H1 (cell line): ENCODE results near the gene PRICKLE2. TPM values are rescaled to one million over a fixed set of nuclear protein-coding genes. Genes with fewer than 3 reads are reported as not detected.

Experiments
- CTCF ChIA-PET: fragments of 300-600 bp; sonication (Branson Sonifier 250); formaldehyde crosslinking; loops from one replicate; lab custom pipeline; 2021; ENCODE audit not compliant: partially characterized antibody; lab: Charles Lee
- POLR2A ChIA-PET: fragments of 300-600 bp; sonication (Branson Sonifier 250); formaldehyde crosslinking; loops from one replicate; lab custom pipeline; 2021; ENCODE audit warnings: inconsistent platforms; ENCODE audit not compliant: partially characterized antibody; lab: Charles Lee
- DNase-seq, 2 experiments: peaks; one replicate each; pipeline versions ENCODE4 v3.0.0 to v3.0.0-alpha.2; 2010 to 2022; ENCODE audit warnings: low spot score in 2 of 2, low read depth in 1 of 2, mixed read lengths in 1 of 2
- FAIRE-seq: peaks from 2 replicates; lab custom pipeline; 2011; peaks lifted over from hg19 to GRCh38; lab: Jason Lieb, UNC
- H2AFZ ChIP-seq: 2 replicates; pipeline ENCODE4 v1.8.1; 2012; ENCODE audit warnings: low read length, inconsistent platforms
- H2AK5ac ChIP-seq: 2 replicates; pipeline ENCODE4 v1.6.1; 2013; ENCODE audit warnings: low read depth, low read length
- H2BK120ac ChIP-seq: replicated peaks from 2 replicates; pipeline ENCODE3; 2013; ENCODE audit warnings: low read depth, low read length, inconsistent platforms
- H2BK12ac ChIP-seq: 2 replicates; pipeline ENCODE4 v1.6.1; 2013; ENCODE audit warnings: low read depth, low read length
- H2BK15ac ChIP-seq: 2 replicates; pipeline ENCODE4 v1.6.1; 2013; ENCODE audit warnings: low read length
- H2BK20ac ChIP-seq: 2 replicates; pipeline ENCODE4 v1.6.1; 2013; ENCODE audit warnings: low read length
- H2BK5ac ChIP-seq: 2 replicates; pipeline ENCODE4 v1.6.1; 2013; ENCODE audit warnings: low read depth, low read length
- H3K14ac ChIP-seq: 2 replicates; pipeline ENCODE4 v1.6.1; 2013; ENCODE audit warnings: inconsistent platforms; ENCODE audit not compliant: insufficient read length
- H3K18ac ChIP-seq: 2 replicates; pipeline ENCODE4 v1.6.1; 2013; ENCODE audit warnings: low read length; ENCODE audit errors: extremely low read depth
- H3K23ac ChIP-seq: 2 replicates; pipeline ENCODE4 v1.6.1; 2013; ENCODE audit warnings: inconsistent platforms; ENCODE audit not compliant: insufficient read length
- H3K23me2 ChIP-seq: 2 replicates; pipeline ENCODE4 v1.6.1; 2013; ENCODE audit warnings: low read depth, low read length
- H3K27ac ChIP-seq: 2 replicates; pipeline ENCODE4 v1.6.1; 2011; ENCODE audit warnings: low read depth, low read length, inconsistent platforms
- H3K27me3 ChIP-seq, 4 experiments: replicated peaks in 1 of 4; 1 replicate in 1 of 4; 2 replicates in 3 of 4; pipeline versions ENCODE4 v1.6.1 to v1.8.1; 2011 to 2013; ENCODE audit warnings: low read length in 3 of 4, mild to moderate bottlenecking in 3 of 4, inconsistent platforms in 2 of 4, mixed read lengths in 2 of 4, moderate library complexity in 1 of 4; ENCODE audit not compliant: control insufficient read depth in 3 of 4, insufficient read depth in 3 of 4; ENCODE audit errors: extremely low read depth in 1 of 4
- H3K36me3 ChIP-seq, 4 experiments: 2 replicates each; pipeline versions ENCODE4 v1.6.1 to v1.8.1; 2011 to 2013; ENCODE audit warnings: mild to moderate bottlenecking in 4 of 4, low read length in 3 of 4, moderate library complexity in 2 of 4, control low read depth in 1 of 4, inconsistent platforms in 1 of 4; ENCODE audit not compliant: insufficient read depth in 4 of 4, control insufficient read depth in 2 of 4
- H3K4ac ChIP-seq: replicated peaks from 2 replicates; pipeline ENCODE3; 2013; ENCODE audit warnings: low read length, low read depth, mixed read lengths, inconsistent platforms; ENCODE audit not compliant: insufficient read length
- H3K4me1 ChIP-seq, 4 experiments: replicated peaks in 1 of 4; 1 replicate in 1 of 4; 2 replicates in 3 of 4; pipeline versions ENCODE4 v1.6.1 to v1.8.1; 2011 to 2013; ENCODE audit warnings: low read length in 3 of 4, inconsistent platforms in 2 of 4, mixed read lengths in 1 of 4; ENCODE audit not compliant: insufficient read depth in 4 of 4, control insufficient read depth in 3 of 4
- H3K4me2 ChIP-seq, 2 experiments: 2 replicates each; pipeline versions ENCODE4 v1.6.1 to v1.8.1; 2011 to 2013; ENCODE audit warnings: low read depth in 2 of 2, low read length in 2 of 2, control low read depth in 1 of 2, inconsistent platforms in 1 of 2, mild to moderate bottlenecking in 1 of 2; ENCODE audit not compliant: insufficient read depth in 1 of 2
- H3K4me3 ChIP-seq, 4 experiments: fragments of 200-600, 300-600 bp in 1 of 4; sonication (generic), shearing (Covaris generic), sonication (Bioruptor Twin) in 1 of 4; 2 replicates each; pipeline versions ENCODE4 v1.5.1 to v1.8.1; 2011 to 2016; ENCODE audit warnings: low read length in 4 of 4, low read depth in 3 of 4, control low read depth in 2 of 4, inconsistent platforms in 2 of 4, mild to moderate bottlenecking in 2 of 4, mixed read lengths in 1 of 4, moderate library complexity in 1 of 4; ENCODE audit not compliant: insufficient read depth in 2 of 4; ENCODE audit errors: extremely low read depth in 1 of 4
- H3K56ac ChIP-seq: replicated peaks from 2 replicates; pipeline ENCODE3; 2013; ENCODE audit warnings: low read depth, mild to moderate bottlenecking, mixed read lengths, low read length, inconsistent platforms; ENCODE audit not compliant: insufficient read length
- H3K79me1 ChIP-seq: 2 replicates; pipeline ENCODE4 v1.6.1; 2013; ENCODE audit warnings: low read depth, low read length, control low read depth
- H3K79me2 ChIP-seq, 2 experiments: 2 replicates each; pipeline versions ENCODE4 v1.6.1 to v1.8.1; 2012 to 2013; ENCODE audit warnings: low read length in 2 of 2, mild to moderate bottlenecking in 2 of 2, inconsistent platforms in 1 of 2; ENCODE audit not compliant: insufficient read depth in 2 of 2, control insufficient read depth in 1 of 2
- H3K9ac ChIP-seq, 4 experiments: replicated peaks in 1 of 4; 1 replicate in 1 of 4; 2 replicates in 3 of 4; pipeline versions ENCODE4 v1.6.1 to v1.8.1; 2011 to 2013; ENCODE audit warnings: low read depth in 3 of 4, low read length in 3 of 4, control low read depth in 2 of 4, mild to moderate bottlenecking in 2 of 4, moderate library complexity in 2 of 4, inconsistent platforms in 1 of 4; ENCODE audit errors: extremely low read depth in 1 of 4
- H3K9me3 ChIP-seq, 2 experiments: 2 replicates each; pipeline versions ENCODE4 v1.6.1 to v1.8.1; 2012 to 2013; ENCODE audit warnings: mild to moderate bottlenecking in 2 of 2, moderate library complexity in 2 of 2, control low read depth in 1 of 2, inconsistent platforms in 1 of 2, low read depth in 1 of 2, low read length in 1 of 2, mixed read lengths in 1 of 2; ENCODE audit not compliant: insufficient read depth in 2 of 2
- H4K20me1 ChIP-seq, 2 experiments: replicated peaks in 1 of 2; 2 replicates each; pipeline versions ENCODE3 to v1.8.1; 2011 to 2013; ENCODE audit warnings: inconsistent platforms in 2 of 2, low read length in 2 of 2, mild to moderate bottlenecking in 1 of 2; ENCODE audit not compliant: insufficient read depth in 2 of 2, control insufficient read depth in 1 of 2
- H4K5ac ChIP-seq: 2 replicates; pipeline ENCODE4 v1.6.1; 2013; ENCODE audit warnings: low read length, low read depth, mixed read lengths, inconsistent platforms; ENCODE audit not compliant: insufficient read length
- H4K8ac ChIP-seq: 2 replicates; pipeline ENCODE4 v1.8.0; 2013; ENCODE audit warnings: mild to moderate bottlenecking, moderate library complexity, low read length, inconsistent platforms; ENCODE audit not compliant: insufficient read depth; ENCODE audit errors: extremely low read depth
- H4K91ac ChIP-seq: replicated peaks from 2 replicates; pipeline ENCODE3; 2013; ENCODE audit warnings: low read length, mixed read lengths, inconsistent platforms; ENCODE audit not compliant: insufficient read length
- BRCA1 ChIP-seq: IDR thresholded peaks from 2 replicates; pipeline ENCODE4 v1.6.1; 2012; ENCODE audit warnings: low read depth, low read length, improper control_type of control experiment
- CBX5 ChIP-seq: fragments of 300-800, 300-1000 bp; sonication (generic); IDR thresholded peaks from 2 replicates; pipeline ENCODE4 v1.7.1; 2016; ENCODE audit warnings: antibody characterized with exemption, low read length, low read depth
- CHD1 ChIP-seq: IDR thresholded peaks from 2 replicates; pipeline ENCODE4 v1.6.1; 2012; ENCODE audit warnings: low read depth, low read length, improper control_type of control experiment
- CTBP2 ChIP-seq: IDR thresholded peaks from 2 replicates; pipeline ENCODE4 v1.7.0; 2011; ENCODE audit warnings: borderline replicate concordance, mild to moderate bottlenecking, moderate library complexity, mixed read lengths, low read length; ENCODE audit not compliant: insufficient read depth, insufficient read length
- EP300 ChIP-seq, 2 experiments: IDR thresholded peaks; 1 replicate in 1 of 2; 2 replicates in 1 of 2; pipeline ENCODE4 v1.6.1; 2011 to 2012; ENCODE audit warnings: low read depth in 2 of 2, low read length in 2 of 2, mild to moderate bottlenecking in 2 of 2, borderline replicate concordance in 1 of 2, inconsistent platforms in 1 of 2, moderate library complexity in 1 of 2
- RBBP5 ChIP-seq: IDR thresholded peaks from 2 replicates; pipeline ENCODE4 v1.7.1; 2012; ENCODE audit warnings: low read depth, mild to moderate bottlenecking, inconsistent platforms, low read length, moderate library complexity, borderline replicate concordance
- polyA plus RNA-seq, 7 experiments: library from polyadenylated mRNA; depleted of rRNA in 3 of 7; stranded (reverse) in 5 of 7; unstranded in 2 of 7; fragments of >200 nt in 5 of 7; fragments of 200-250 nt in 2 of 7; gene quantifications; 1 replicate in 5 of 7; 2 replicates in 1 of 7; 4 replicates in 1 of 7; pipeline versions ENCODE4 v1.2.1 to v1.2.3, GENCODE V29; 2011 to 2013; ENCODE audit warnings: missing spikeins in 2 of 7, mixed read lengths in 2 of 7
- total RNA-seq: library from RNA; stranded (reverse); fragmentation: NEBNext Ultra II Directional; extraction: Animal tissue kit (Norgen Biotek cat#: 25700); gene quantifications from 2 replicates; pipeline ENCODE4 v1.2.1, GENCODE V29; 2021

PRICKLE2 gene
- total and polyA plus RNA-seq, 2 of the 8 experiments (the other 6 are each of a cell fraction or from before 2014, with no cell fraction given), result 2.9 to 8.0 TPM

DNA sequence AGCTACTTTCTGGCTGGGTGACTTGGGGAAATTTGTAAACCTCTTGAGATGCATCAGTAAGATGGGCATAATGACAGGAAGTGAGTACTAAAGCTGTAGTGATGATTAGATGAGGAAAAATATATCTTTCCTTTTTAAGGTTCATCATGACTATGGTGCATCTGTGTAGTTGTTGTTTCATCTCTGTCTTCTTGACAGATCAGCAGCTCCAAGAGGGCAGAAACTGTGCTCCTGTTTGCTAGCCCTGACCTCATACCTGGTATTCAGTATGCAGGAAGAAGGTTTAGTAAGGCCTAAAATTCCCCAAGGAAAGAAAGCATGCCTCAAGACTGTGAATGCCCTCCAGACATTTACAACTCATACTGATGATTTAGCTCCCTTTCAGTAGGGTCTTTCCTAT lies 119.5 kb downstream of the PRICKLE2 start:
- Histone ChIP-seq H4K20me1 (no peaks in the 10 kb centered on the region), H2BK12ac (no peak overlapping the region), H3K23me2 (no peaks in the 10 kb centered on the region), H2AFZ (no peak overlapping the region), H4K8ac (no peak overlapping the region), H2BK120ac (no peak overlapping the region), H3K18ac (no peak overlapping the region), H3K27ac (no peak overlapping the region), H3K27me3 (no peaks in the 10 kb centered on the region), H3K9ac (no peak overlapping the region), H2BK15ac (no peak overlapping the region), H2BK5ac (no peak overlapping the region), H3K23ac (no peak overlapping the region), H4K5ac (no peak overlapping the region), H3K4me3 (no peak overlapping the region), H3K36me3 (no peaks in the 10 kb centered on the region; a peak in 1 of 8 replicates), H3K4ac (no peak overlapping the region), H3K56ac (no peak overlapping the region), H3K79me1 (no peaks in the 10 kb centered on the region), H4K91ac (no peak overlapping the region), H3K4me1 (peaks cover 4 to 18% (median 14%) of the 10 kb centered on the region in 4 experiments; a peak in 4 of 7 replicates), H3K14ac (no peak overlapping the region), H3K9me3 (no peaks in the 10 kb centered on the region), H3K79me2 (no peaks in the 10 kb centered on the region), H3K4me2 (no peak overlapping the region), H2BK20ac (no peak overlapping the region), H2AK5ac (no peak overlapping the region)
- FAIRE-seq (no peak), DNase-seq (no peak)
- CTCF ChIA-PET, result interaction anchor here (0.8 to 2.7 kb wide), 9 partner anchors 10 to 358 kb away, joined by 3 to 10 read pairs (median 4); no protein-coding TSS in a partner anchor
- POLR2A ChIA-PET, result no interaction called here
- no peak for TF ChIP-seq EP300 (IDR thresholded peaks at IDR 0.05; ENCODE audit: borderline replicate concordance in 1 of 2, low read depth in 2 of 2, low read length in 2 of 2)
- TF ChIP-seq BRCA1, result no peak
- no peak for TF ChIP-seq RBBP5
- no peak for TF ChIP-seq CBX5
- TF ChIP-seq CHD1, result no peak
- no peak for TF ChIP-seq CTBP2
